Measurements from ENCODE around the gene SUSD1. TPM values are rescaled to one million over a fixed set of nuclear protein-coding genes. Genes with fewer than 3 reads are reported as not detected.
A peak's percentile ranks its signal among the peaks of the same experiment; 100 is the strongest.

The SUSD1 gene
- total and polyA plus RNA-seq, 2 donors from 2014 or later: 11.0 to 19.8 TPM

DNA sequence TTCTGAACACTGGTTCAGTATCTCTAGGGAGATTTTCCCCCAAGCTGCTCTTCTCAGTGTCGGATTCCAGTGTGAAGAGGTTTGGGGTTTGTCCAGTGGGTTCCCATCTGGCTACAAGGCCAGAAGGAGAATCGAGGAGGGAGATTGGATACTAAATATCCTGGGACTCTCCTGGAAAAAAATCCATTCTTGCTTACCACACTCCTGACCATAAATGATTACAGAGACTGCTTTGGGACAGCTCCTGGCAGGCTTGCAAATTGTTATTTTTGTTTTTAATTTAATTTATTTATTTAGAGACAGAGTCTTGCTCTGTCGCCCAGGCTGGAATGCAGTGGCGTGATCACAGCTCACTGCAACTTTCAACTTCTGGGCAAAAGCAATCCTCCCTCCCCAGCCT lies 4.7 kb upstream of the SUSD1 start:
- H3K9ac ChIP-seq (ENCODE audit: low read length in 3 of 3): no peak overlapping the region
- H3K9me3 ChIP-seq (ENCODE audit: control insufficient read depth in 2 of 3, insufficient read depth in 1 of 3, low read length in 3 of 3): no peaks in the 10 kb centered on the region
- H3K27ac ChIP-seq (ENCODE audit: low read depth in 2 of 2, low read length in 2 of 2): no peak overlapping the region
- H3K36me3 ChIP-seq (ENCODE audit: control insufficient read depth in 2 of 3, insufficient read depth in 3 of 3, low read length in 3 of 3): no peaks in the 10 kb centered on the region
- intact Hi-C loops (cut with DNase I): no loop called here
- DNase-seq (peak in 2 of 5 donors; percentile 37 to 45), FAIRE-seq (no peak)
- peaks cover 4 to 17% (median 4%) of the 10 kb centered on the region in 3 donors for H3K4me1 ChIP-seq (ENCODE audit: control insufficient read depth in 2 of 3, insufficient read depth in 2 of 3, low read depth in 1 of 3, low read length in 3 of 3)
- H3K27me3 ChIP-seq (ENCODE audit: control insufficient read depth, insufficient read depth, low read length): no peaks in the 10 kb centered on the region
- TF ChIP-seq, protein P1, sequence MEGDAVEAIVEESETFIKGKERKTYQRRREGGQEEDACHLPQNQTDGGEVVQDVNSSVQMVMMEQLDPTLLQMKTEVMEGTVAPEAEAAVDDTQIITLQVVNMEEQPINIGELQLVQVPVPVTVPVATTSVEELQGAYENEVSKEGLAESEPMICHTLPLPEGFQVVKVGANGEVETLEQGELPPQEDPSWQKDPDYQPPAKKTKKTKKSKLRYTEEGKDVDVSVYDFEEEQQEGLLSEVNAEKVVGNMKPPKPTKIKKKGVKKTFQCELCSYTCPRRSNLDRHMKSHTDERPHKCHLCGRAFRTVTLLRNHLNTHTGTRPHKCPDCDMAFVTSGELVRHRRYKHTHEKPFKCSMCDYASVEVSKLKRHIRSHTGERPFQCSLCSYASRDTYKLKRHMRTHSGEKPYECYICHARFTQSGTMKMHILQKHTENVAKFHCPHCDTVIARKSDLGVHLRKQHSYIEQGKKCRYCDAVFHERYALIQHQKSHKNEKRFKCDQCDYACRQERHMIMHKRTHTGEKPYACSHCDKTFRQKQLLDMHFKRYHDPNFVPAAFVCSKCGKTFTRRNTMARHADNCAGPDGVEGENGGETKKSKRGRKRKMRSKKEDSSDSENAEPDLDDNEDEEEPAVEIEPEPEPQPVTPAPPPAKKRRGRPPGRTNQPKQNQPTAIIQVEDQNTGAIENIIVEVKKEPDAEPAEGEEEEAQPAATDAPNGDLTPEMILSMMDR (IDR thresholded peaks at IDR 0.05; ENCODE audit: borderline replicate concordance, extremely low read depth, insufficient read depth): no peak
- H3K4me3 ChIP-seq (ENCODE audit: low read length in 3 of 3): no peak overlapping the region

DNA sequence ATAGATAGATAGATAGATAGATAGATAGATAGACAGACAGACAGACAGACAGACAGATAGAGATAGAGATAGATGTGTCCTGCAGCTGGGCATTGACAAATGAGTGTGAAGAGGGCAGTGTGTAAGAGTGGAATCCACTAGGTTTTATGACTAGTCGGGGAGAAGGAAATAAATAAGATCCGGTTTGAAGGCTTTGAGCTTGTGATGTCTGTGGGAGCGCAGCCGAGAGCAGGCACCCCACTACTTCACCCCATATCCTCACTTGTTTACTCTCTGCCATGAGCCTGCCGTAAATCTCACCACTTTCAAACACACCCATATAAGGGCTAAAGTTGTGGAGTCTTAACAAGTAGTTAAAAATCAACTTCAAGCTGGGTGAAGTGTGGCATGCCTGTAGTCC lies 1.4 kb upstream of the SUSD1 start:
- H3K4me1 ChIP-seq (ENCODE audit: control insufficient read depth in 2 of 3, insufficient read depth in 2 of 3, low read depth in 1 of 3, low read length in 3 of 3): peaks cover 4 to 30% (median 4%) of the 10 kb centered on the region in 3 donors
- H3K36me3 ChIP-seq (ENCODE audit: control insufficient read depth in 2 of 3, insufficient read depth in 3 of 3, low read length in 3 of 3): no peaks in the 10 kb centered on the region
- intact Hi-C loops (cut with DNase I): no loop called here
- H3K27me3 ChIP-seq (ENCODE audit: control insufficient read depth, insufficient read depth, low read length): no peaks in the 10 kb centered on the region
- peak overlapping the region; percentile 69 to 72 for H3K27ac ChIP-seq (ENCODE audit: low read depth in 2 of 2, low read length in 2 of 2)
- TF ChIP-seq, protein P1 (IDR thresholded peaks at IDR 0.05; ENCODE audit: borderline replicate concordance, extremely low read depth, insufficient read depth): no peak
- FAIRE-seq (no peak), DNase-seq (peak in 4 of 5 donors; percentile 50 to 85 (median 68))
- no peaks in the 10 kb centered on the region for H3K9me3 ChIP-seq (ENCODE audit: control insufficient read depth in 2 of 3, insufficient read depth in 1 of 3, low read length in 3 of 3)
- H3K4me3 ChIP-seq (ENCODE audit: low read length in 3 of 3): no peak overlapping the region
- peak overlapping the region in 1 of 3 donors; percentile 43 for H3K9ac ChIP-seq (ENCODE audit: low read length in 3 of 3)

DNA sequence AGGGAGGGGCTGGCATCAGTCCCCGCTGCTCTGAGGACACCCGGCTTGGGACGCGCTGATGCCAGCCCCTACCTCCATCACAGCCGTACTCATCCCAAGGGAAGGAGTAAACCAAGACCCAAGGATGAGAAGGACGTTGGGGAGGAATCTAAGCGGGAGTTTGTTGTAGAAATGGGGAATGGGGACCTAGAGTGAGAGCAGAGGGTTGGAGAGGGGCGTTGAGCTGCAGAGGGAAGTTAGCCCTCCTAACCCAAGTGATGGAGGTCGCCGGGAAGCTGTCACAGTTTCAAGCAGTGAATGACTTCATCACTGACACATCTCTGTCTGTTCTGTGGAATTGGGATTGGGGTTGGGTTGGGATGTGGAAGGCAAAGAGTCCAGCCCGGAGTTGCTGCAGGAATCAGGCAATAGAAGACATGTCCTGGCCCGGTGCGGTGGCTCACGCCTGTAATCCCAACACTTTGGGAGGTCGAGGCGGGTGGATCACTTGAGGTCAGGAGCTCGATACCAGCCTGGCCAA lies 759 bp upstream of the SUSD1 start:
- Histone ChIP-seq H3K9me3 (ENCODE audit: control insufficient read depth in 2 of 3, insufficient read depth in 1 of 3, low read length in 3 of 3) (no peaks in the 10 kb centered on the region), H3K27ac (ENCODE audit: low read depth in 2 of 2, low read length in 2 of 2) (peak overlapping the region; percentile 72 to 87), H3K9ac (ENCODE audit: low read length in 3 of 3) (peak overlapping the region in 1 of 3 donors; percentile 80), H3K27me3 (ENCODE audit: control insufficient read depth, insufficient read depth, low read length) (no peaks in the 10 kb centered on the region), H3K4me3 (ENCODE audit: low read length in 3 of 3) (peak overlapping the region in 1 of 3 donors; percentile 61), H3K36me3 (ENCODE audit: control insufficient read depth in 2 of 3, insufficient read depth in 3 of 3, low read length in 3 of 3) (no peaks in the 10 kb centered on the region), H3K4me1 (ENCODE audit: control insufficient read depth in 2 of 3, insufficient read depth in 2 of 3, low read depth in 1 of 3, low read length in 3 of 3) (peaks cover 4 to 27% (median 4%) of the 10 kb centered on the region in 3 donors)
- TF ChIP-seq, protein P1 (IDR thresholded peaks at IDR 0.05; ENCODE audit: borderline replicate concordance, extremely low read depth, insufficient read depth): no peak
- intact Hi-C loops (cut with DNase I): no loop called here
- no peak for DNase-seq
- no peak for FAIRE-seq

Data from kidney (tissue), 14 donors.